Gastrocnemius medialis (tissue), 4 donors: ENCODE measurements around the gene CD47. TPM values are rescaled to one million over a fixed set of nuclear protein-coding genes. Genes with fewer than 3 reads are reported as not detected.

ENCODE experiments used
- ATAC-seq, 2 donors: fragments of 150-250 bp; one replicate each; pipeline ENCODE4 v1.9.1; 2016
- DNase-seq, 2 donors: peaks; one replicate each; pipeline ENCODE4 v3.0.0-alpha.2; 2019
- H3K27ac ChIP-seq, 4 donors: fragments of 200-600 bp; sonication (generic); 1 replicate in 1 of 4; 2 replicates in 3 of 4; pipeline ENCODE4 v1.5.1; 2016 to 2018; ENCODE audit warnings: mild to moderate bottlenecking in 2 of 4, moderate library complexity in 1 of 4
- H3K27me3 ChIP-seq, 3 donors: fragments of 200-600 bp; sonication (generic) in 2 of 3; 1 replicate in 1 of 3; 2 replicates in 2 of 3; pipeline versions ENCODE4 v1.5.1 to v1.6.0; 2016 to 2019; ENCODE audit warnings: mild to moderate bottlenecking in 1 of 3, moderate library complexity in 1 of 3
- H3K36me3 ChIP-seq, 2 donors: fragments of 200-600 bp; sonication (generic) in 1 of 2; one replicate each; pipeline ENCODE4 v1.5.1; 2017 to 2018
- H3K4me1 ChIP-seq, 2 donors: fragments of 200-600 bp; sonication (generic) in 1 of 2; one replicate each; pipeline ENCODE4 v1.5.1; 2016 to 2017; ENCODE audit warnings: mild to moderate bottlenecking in 2 of 2
- H3K4me3 ChIP-seq, 4 donors: fragments of 200-600 bp; sonication (generic) in 3 of 4; 1 replicate in 1 of 4; 2 replicates in 3 of 4; pipeline ENCODE4 v1.5.1; 2016 to 2019; ENCODE audit warnings: mild to moderate bottlenecking in 2 of 4
- H3K9me3 ChIP-seq, 3 donors: fragments of 200-600 bp; sonication (generic) in 2 of 3; 1 replicate in 1 of 3; 2 replicates in 2 of 3; pipeline ENCODE4 v1.5.1; 2016 to 2019
- CTCF ChIP-seq, 5 experiments: fragments of 450-650 bp in 3 of 5; fragments of 200-600 bp in 2 of 5; sonication (generic) in 2 of 5; IDR thresholded peaks in 4 of 5; conservative IDR thresholded peaks in 1 of 5; 1 replicate in 4 of 5; 2 replicates in 1 of 5; pipeline ENCODE4 v1.5.1; 2016 to 2019; ENCODE audit warnings: antibody characterized with exemption in 5 of 5, mild to moderate bottlenecking in 3 of 5, moderate library complexity in 3 of 5
- POLR2A ChIP-seq, 2 donors: fragments of 450-650 bp; IDR thresholded peaks; one replicate each; pipeline ENCODE4 v1.6.1; 2017; ENCODE audit warnings: antibody characterized with exemption in 2 of 2, mild to moderate bottlenecking in 2 of 2, moderate library complexity in 2 of 2
- in situ Hi-C, 4 donors: fragments of 200-750 bp; cut with MboI; loops; one replicate each; pipeline versions ENCODE4 v1.15.0 to v1.8.0; 2017; ENCODE audit warnings: low sequenced_read_pairs in 4 of 4
- intact Hi-C: fragments of 100-400 bp; cut with DNase I; formaldehyde crosslinking; loops from one replicate; pipeline ENCODE4 v1.15.1; 2023; ENCODE audit warnings: low total_unique reads
- total RNA-seq, 4 donors: library from RNA; depleted of rRNA; stranded (reverse); fragments of >200 nt; gene quantifications; one replicate each; pipeline versions ENCODE4 v1.1.0 to v1.2.3, GENCODE V29; 2016

Gene CD47
- total RNA-seq, 4 donors from 2014 or later, result 14.5 to 30.3 (median 22.4) TPM

GRCh38 chr3:108047987-108048386, 42.8 kb downstream of the CD47 start:
- TF ChIP-seq POLR2A (IDR thresholded peaks at IDR 0.05) (no peak), CTCF (IDR thresholded peaks at IDR 0.05 in 4 of 5, conservative IDR thresholded peaks at IDR 0.05 in 1 of 5) (no peak)
- Histone ChIP-seq H3K27me3 (no peaks in the 10 kb centered on the region), H3K4me1 (no peaks in the 10 kb centered on the region), H3K27ac (no peak overlapping the region), H3K4me3 (no peak overlapping the region), H3K36me3 (peaks cover 0 to 16% of the 10 kb centered on the region in 2 donors), H3K9me3 (no peaks in the 10 kb centered on the region)
- DNase-seq, result no peak
- intact Hi-C loops (no loop called here), in situ Hi-C loops (no loop called here)
- no peak for ATAC-seq

GRCh38 chr3:108046247-108046646, 44.6 kb downstream of the CD47 start:
- H3K4me1 ChIP-seq, result no peaks in the 10 kb centered on the region
- H3K27me3 ChIP-seq, result no peaks in the 10 kb centered on the region
- no peaks in the 10 kb centered on the region for H3K9me3 ChIP-seq
- no peak overlapping the region for H3K27ac ChIP-seq
- no peak for ATAC-seq
- H3K4me3 ChIP-seq, result no peak overlapping the region
- no peak for TF ChIP-seq POLR2A (IDR thresholded peaks at IDR 0.05)
- no peak for TF ChIP-seq CTCF (IDR thresholded peaks at IDR 0.05 in 4 of 5, conservative IDR thresholded peaks at IDR 0.05 in 1 of 5)
- intact Hi-C loops (no loop called here), in situ Hi-C loops (no loop called here)
- peaks cover 0 to 18% of the 10 kb centered on the region in 2 donors for H3K36me3 ChIP-seq
- no peak for DNase-seq

- ATAC-seq, result no peak
- peaks cover 0 to 14% of the 10 kb centered on the region in 2 donors for H3K36me3 ChIP-seq
- TF ChIP-seq POLR2A (IDR thresholded peaks at IDR 0.05) (no peak), CTCF (IDR thresholded peaks at IDR 0.05 in 4 of 5, conservative IDR thresholded peaks at IDR 0.05 in 1 of 5) (no peak)
These were observed 46.1 kb downstream of the CD47 start for GRCh38 chr3:108044699-108045098.

GRCh38 chr3:108042300-108042699, 48.5 kb downstream of the CD47 start:
- Histone ChIP-seq H3K4me3 (no peak overlapping the region), H3K36me3 (peaks cover 0 to 13% of the 10 kb centered on the region in 2 donors)
- in situ Hi-C loops, result no loop called here

More at GRCh38 chr3:108044699-108045098, 46.1 kb downstream of the CD47 start:
- H3K4me3 ChIP-seq, result no peak overlapping the region
- in situ Hi-C loops, result no loop called here
- no peaks in the 10 kb centered on the region for H3K9me3 ChIP-seq
- no peaks in the 10 kb centered on the region for H3K4me1 ChIP-seq
- no peak for DNase-seq
- no peaks in the 10 kb centered on the region for H3K27me3 ChIP-seq
- intact Hi-C loops, result no loop called here
- H3K27ac ChIP-seq, result no peak overlapping the region

More at GRCh38 chr3:108042300-108042699, 48.5 kb downstream of the CD47 start:
- H3K27me3 ChIP-seq, result no peaks in the 10 kb centered on the region
- H3K27ac ChIP-seq, result no peak overlapping the region
- no peak for DNase-seq
- no peaks in the 10 kb centered on the region for H3K9me3 ChIP-seq
- no peak for ATAC-seq
- intact Hi-C loops, result no loop called here
- no peaks in the 10 kb centered on the region for H3K4me1 ChIP-seq
- TF ChIP-seq POLR2A (IDR thresholded peaks at IDR 0.05) (no peak), CTCF (IDR thresholded peaks at IDR 0.05 in 4 of 5, conservative IDR thresholded peaks at IDR 0.05 in 1 of 5) (no peak)
